SKM-1 treated with dmso at 0.1 percent for 144 hours (cell line): Measurements from ENCODE around the gene SLC35D3.
"Not testable (repeated sequence)": the region's sequence is repeated elsewhere in the genome, so short reads cannot be mapped to it uniquely, and the experiment has no call there.

Experiments used
- DNase-seq: peaks from one replicate; lab custom pipeline; 2025; ENCODE audit not compliant: unreplicated experiment; lab: John Stamatoyannopoulos, UW

SLC35D3 gene

GRCh38 chr6:136921936-136922684 is at the start of gene SLC35D3:
TSS of gene SLC35D3 (plus strand) at chr6:136922301. CDS start at chr6:136922429, 128 bp downstream.
- no peak for DNase-seq

- DNase-seq: no peak
Observed at GRCh38 chr6:136873748-136874147, 48.4 kb upstream of the SLC35D3 start.

GRCh38 chr6:136876469-136876868 is 45.6 kb upstream of the SLC35D3 start:
- not testable (repeated sequence) for DNase-seq

GRCh38 chr6:136880748-136881460 is 41.2 kb upstream of the SLC35D3 start:
- DNase-seq: no peak

- DNase-seq: no peak
Observed at GRCh38 chr6:136886091-136886490, 36.0 kb upstream of the SLC35D3 start.

- no peak for DNase-seq
Observed at GRCh38 chr6:136887953-136888352, 34.1 kb upstream of the SLC35D3 start.

GRCh38 chr6:136889271-136890193 is 32.6 kb upstream of the SLC35D3 start:
- peak; percentile 29 for DNase-seq

GRCh38 chr6:136890194-136890839 is 31.8 kb upstream of the SLC35D3 start:
- DNase-seq: no peak

GRCh38 chr6:136890986-136891385 is 31.1 kb upstream of the SLC35D3 start:
- DNase-seq: no peak

GRCh38 chr6:136893187-136893586 is 28.9 kb upstream of the SLC35D3 start:
- DNase-seq: no peak

GRCh38 chr6:136895901-136896300 is 26.2 kb upstream of the SLC35D3 start:
- no peak for DNase-seq

GRCh38 chr6:136897071-136897470 is 25.0 kb upstream of the SLC35D3 start:
- no peak for DNase-seq

GRCh38 chr6:136901212-136901784 is 20.8 kb upstream of the SLC35D3 start:
- DNase-seq: no peak

- DNase-seq: not testable (repeated sequence)
Observed at GRCh38 chr6:136904477-136904876, 17.6 kb upstream of the SLC35D3 start.

GRCh38 chr6:136914947-136915346 is 7.2 kb upstream of the SLC35D3 start:
- DNase-seq: no peak

GRCh38 chr6:136918706-136919105 is 3.4 kb upstream of the SLC35D3 start:
- DNase-seq: no peak

GRCh38 chr6:136920216-136920615 is 1.9 kb upstream of the SLC35D3 start:
- no peak for DNase-seq

GRCh38 chr6:136920671-136921380 is 1.3 kb upstream of the SLC35D3 start:
- DNase-seq: no peak

- no peak for DNase-seq
Observed at GRCh38 chr6:136921381-136921935, 643 bp upstream of the SLC35D3 start.

GRCh38 chr6:136922685-136923006 is 545 bp downstream of the SLC35D3 start:
- no peak for DNase-seq
